Muscle layer of duodenum (tissue), 2 donors: ENCODE measurements around the gene TFEB.

Experiments used
- H3K27ac ChIP-seq: one replicate; pipeline ENCODE4 v1.7.0; 2013; ENCODE audit warnings: mild to moderate bottlenecking, low read length
- H3K27me3 ChIP-seq: one replicate; pipeline ENCODE4 v1.7.0; 2013; ENCODE audit warnings: low read depth, mild to moderate bottlenecking, control low read depth, low read length
- H3K36me3 ChIP-seq, 2 donors: one replicate each; pipeline ENCODE4 v1.7.0; 2013; ENCODE audit warnings: low read length in 2 of 2, control low read depth in 1 of 2, mild to moderate bottlenecking in 1 of 2; ENCODE audit not compliant: insufficient read depth in 2 of 2, control insufficient read depth in 1 of 2
- H3K4me1 ChIP-seq, 2 donors: one replicate each; pipeline ENCODE4 v1.7.0; 2013; ENCODE audit warnings: low read length in 2 of 2, mild to moderate bottlenecking in 2 of 2, control low read depth in 1 of 2, moderate library complexity in 1 of 2; ENCODE audit not compliant: insufficient read depth in 2 of 2, control insufficient read depth in 1 of 2
- H3K4me3 ChIP-seq, 2 donors: one replicate each; pipeline ENCODE4 v1.7.0; 2013; ENCODE audit warnings: low read length in 2 of 2, low read depth in 1 of 2, mild to moderate bottlenecking in 1 of 2
- H3K9me3 ChIP-seq, 2 donors: one replicate each; pipeline ENCODE4 v1.7.0; 2013; ENCODE audit warnings: low read length in 2 of 2, control low read depth in 1 of 2, mild to moderate bottlenecking in 1 of 2; ENCODE audit not compliant: control insufficient read depth in 1 of 2
- donor health status: healthy.

The TFEB gene

DNA sequence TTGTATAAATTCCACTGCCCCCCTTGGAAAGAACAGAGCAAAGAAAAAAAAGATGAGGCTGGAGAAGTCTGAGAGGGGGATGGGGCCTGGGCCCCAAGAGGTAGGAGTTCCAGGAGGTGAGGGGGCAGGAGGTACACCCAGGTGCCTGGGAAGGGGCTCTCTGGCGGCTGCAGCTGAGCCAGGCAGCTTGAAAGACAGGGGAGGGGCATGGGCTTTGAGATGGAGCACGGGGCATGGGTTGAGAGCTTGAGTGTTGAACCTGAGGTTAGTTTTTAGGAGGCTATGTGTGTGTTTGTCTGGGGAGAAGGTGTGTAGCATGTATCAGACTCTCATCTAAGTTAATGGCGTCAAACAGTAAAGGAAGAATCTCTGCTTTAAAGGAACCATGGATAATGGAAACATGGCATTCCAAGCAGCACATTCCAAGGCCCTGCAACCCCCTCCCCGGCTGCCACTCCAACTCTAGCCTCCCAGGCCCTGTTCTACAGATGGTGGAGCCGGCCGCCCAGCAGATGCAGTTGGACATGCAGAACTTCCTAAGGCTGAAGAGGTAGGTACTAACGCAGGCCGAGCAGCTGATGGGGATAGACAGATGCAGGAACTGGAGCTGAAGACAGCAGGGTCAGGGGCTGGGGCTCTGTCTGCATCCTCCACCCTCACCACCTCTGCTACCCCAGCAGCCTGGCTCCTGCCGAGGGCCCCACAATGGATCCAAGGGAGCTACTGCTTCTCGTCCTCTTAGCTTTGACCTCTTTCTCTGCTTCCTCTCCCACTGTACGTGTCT is 55.0 kb downstream of the TFEB start:
- Histone ChIP-seq H3K36me3 (peaks cover 1 to 14% of the 10 kb centered on the region in 2 donors), H3K27me3 (no peaks in the 10 kb centered on the region), H3K9me3 (no peaks in the 10 kb centered on the region), H3K4me3 (no peak overlapping the region), H3K4me1 (peaks cover 0 to 23% of the 10 kb centered on the region in 2 donors), H3K27ac (no peak overlapping the region)

DNA sequence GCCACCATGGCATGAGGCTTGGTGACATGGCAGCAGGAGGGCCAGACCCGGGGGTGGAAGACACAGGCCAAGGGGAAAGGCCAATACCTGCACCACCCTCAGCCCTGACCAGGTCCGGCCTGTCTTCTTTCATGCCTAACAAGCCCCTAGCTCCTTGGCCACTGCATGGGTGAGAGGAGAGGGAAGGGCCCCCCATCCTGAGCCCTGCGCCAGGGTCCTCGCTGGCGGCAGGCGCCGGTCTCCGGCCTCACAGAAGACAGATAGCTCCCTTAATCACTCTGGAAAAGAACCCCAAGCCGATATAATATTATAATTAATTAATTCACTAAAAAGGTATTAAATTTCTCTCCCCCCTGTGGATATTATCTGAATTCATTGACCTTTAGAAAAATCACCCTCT is 55.7 kb downstream of the TFEB start:
- Histone ChIP-seq H3K9me3 (no peaks in the 10 kb centered on the region), H3K4me3 (no peak overlapping the region), H3K27me3 (no peaks in the 10 kb centered on the region), H3K36me3 (peaks cover 0 to 7% of the 10 kb centered on the region in 2 donors), H3K27ac (no peak overlapping the region), H3K4me1 (peaks cover 0 to 23% of the 10 kb centered on the region in 2 donors)

DNA sequence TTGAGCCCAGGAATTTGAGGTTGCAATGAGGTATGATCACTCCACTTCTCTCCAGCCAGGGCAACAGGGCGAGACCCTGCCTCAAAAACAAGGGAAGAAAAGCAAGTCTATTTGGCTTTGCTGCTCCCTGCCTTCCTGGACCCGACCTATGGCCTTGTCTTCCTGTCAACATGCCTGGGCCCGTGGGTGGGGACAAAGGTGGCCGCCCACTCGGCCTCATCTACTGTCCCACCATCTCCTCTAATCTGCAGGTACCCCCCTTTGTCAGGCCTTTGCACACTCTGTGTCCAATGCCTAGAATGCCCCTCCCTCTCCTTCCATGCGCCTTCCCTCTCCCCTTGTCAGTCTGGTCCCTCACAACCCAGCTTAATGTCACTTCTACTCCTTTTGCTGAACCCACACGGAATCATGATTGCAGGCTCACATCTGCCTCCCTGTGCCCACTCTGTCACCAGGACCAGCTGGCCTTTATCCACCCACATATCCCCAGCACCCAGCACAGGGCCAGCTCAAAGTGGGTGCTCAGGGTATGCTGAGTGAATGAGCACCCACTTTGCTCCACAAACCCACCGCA is 56.8 kb downstream of the TFEB start:
- H3K27me3 ChIP-seq = no peaks in the 10 kb centered on the region
- no peak overlapping the region for H3K4me3 ChIP-seq
- no peaks in the 10 kb centered on the region for H3K9me3 ChIP-seq
- H3K27ac ChIP-seq = no peak overlapping the region
- no peaks in the 10 kb centered on the region for H3K36me3 ChIP-seq
- peaks cover 0 to 18% of the 10 kb centered on the region in 2 donors for H3K4me1 ChIP-seq

DNA sequence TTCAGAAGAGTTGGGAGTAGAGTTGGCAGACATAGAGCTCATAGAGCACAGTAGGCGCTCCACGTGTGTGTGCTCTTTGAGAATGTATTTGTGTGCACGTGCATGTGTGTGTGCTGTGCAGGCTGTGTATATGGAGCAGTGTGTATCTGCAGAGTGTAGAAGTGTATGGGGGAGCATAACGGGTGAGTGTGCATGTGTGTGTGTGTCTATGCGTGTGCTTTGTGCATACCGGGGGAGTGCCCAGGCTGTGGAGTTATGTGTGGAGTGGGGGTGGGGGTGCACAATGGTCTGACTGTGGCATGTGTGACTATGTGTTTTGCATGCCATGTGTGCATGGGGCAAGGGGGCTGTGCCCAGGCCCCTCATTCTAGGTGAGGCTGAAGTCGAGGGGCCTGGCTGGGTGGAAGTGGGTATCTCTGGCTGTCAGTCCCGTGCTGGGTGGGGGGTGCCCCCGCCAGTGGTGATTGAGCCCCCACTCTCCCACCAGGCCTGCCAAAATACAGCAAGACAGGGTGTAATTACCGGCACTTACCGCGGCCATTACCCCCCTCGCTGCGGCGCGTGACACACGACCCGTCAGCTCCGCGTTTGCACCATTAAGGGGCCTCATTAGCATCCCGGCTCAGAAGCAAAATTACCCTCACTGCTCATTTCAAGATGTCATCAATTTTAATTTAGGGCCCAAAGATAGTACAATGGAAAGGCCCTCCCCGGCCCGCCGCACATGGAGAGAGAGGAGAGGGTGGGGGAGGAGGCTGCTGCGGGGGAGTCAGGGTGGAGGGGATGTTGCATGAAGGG is 58.1 kb downstream of the TFEB start:
- no peak overlapping the region for H3K4me3 ChIP-seq
- H3K4me1 ChIP-seq = peaks cover 0 to 6% of the 10 kb centered on the region in 2 donors
- no peak overlapping the region for H3K27ac ChIP-seq
- no peaks in the 10 kb centered on the region for H3K27me3 ChIP-seq
- no peaks in the 10 kb centered on the region for H3K36me3 ChIP-seq
- no peaks in the 10 kb centered on the region for H3K9me3 ChIP-seq

DNA sequence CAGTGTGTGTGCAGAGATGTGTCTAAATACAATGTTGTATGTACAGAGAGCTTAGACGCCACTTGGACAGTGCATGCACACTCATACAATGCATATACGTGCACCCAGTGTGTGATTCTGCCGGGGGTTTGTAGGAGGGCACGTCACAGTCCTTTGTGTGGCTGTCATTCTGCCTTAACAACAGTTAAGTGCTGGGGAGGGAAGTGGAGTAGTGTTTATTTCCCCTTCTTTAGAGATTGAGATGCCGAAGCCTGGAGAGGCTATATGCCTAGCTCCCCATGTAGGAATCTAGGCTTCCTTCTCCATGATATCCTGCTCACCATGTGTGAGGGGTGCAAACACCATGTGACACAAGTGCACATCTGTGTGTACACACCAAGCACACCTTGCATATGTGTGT is 59.0 kb downstream of the TFEB start:
- H3K9me3 ChIP-seq = no peaks in the 10 kb centered on the region
- H3K36me3 ChIP-seq = no peaks in the 10 kb centered on the region
- H3K27ac ChIP-seq = no peak overlapping the region

GRCh38 chr6:41675992-41676391 is 59.4 kb downstream of the TFEB start:
- no peaks in the 10 kb centered on the region for H3K9me3 ChIP-seq
- H3K27ac ChIP-seq = no peak overlapping the region
- H3K36me3 ChIP-seq = no peaks in the 10 kb centered on the region
- no peaks in the 10 kb centered on the region for H3K27me3 ChIP-seq
- H3K4me3 ChIP-seq = no peak overlapping the region
- no peaks in the 10 kb centered on the region for H3K4me1 ChIP-seq

More for the DNA sequence above, 59.0 kb downstream of the TFEB start:
- H3K4me1 ChIP-seq = no peaks in the 10 kb centered on the region
- H3K4me3 ChIP-seq = no peak overlapping the region
- no peaks in the 10 kb centered on the region for H3K27me3 ChIP-seq

DNA sequence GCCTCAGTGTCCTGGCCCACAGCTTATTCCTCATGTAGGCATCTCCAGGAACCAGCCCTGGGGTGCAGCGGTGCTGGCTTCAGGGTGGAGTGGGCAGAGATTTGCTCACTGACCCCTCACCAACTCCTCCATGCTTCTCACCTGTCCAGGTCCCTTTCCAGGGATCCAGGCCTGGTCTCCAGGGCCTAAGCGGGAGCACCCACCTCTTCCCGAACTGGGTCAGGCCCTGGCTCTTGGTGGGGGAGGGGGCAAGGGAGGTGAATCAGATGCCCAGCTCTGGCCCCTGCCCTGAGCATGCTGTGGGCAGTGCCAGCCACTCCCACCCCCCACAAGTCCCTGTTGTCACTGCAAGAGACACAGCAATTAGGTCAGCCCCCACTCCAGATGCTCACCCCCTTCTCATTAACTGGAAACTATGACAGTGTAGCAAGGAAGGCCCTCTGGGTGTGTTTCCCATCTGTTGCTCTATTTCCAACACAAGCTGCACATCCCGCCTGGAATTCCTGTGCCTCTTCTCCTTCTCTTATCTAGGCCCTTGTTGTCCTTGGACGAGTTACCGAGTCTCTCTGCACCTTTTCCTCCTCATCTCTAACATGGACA is 60.1 kb downstream of the TFEB start:
- Histone ChIP-seq H3K4me3 (no peak overlapping the region), H3K4me1 (no peaks in the 10 kb centered on the region), H3K27me3 (no peaks in the 10 kb centered on the region), H3K27ac (no peak overlapping the region), H3K36me3 (no peaks in the 10 kb centered on the region), H3K9me3 (no peaks in the 10 kb centered on the region)

DNA sequence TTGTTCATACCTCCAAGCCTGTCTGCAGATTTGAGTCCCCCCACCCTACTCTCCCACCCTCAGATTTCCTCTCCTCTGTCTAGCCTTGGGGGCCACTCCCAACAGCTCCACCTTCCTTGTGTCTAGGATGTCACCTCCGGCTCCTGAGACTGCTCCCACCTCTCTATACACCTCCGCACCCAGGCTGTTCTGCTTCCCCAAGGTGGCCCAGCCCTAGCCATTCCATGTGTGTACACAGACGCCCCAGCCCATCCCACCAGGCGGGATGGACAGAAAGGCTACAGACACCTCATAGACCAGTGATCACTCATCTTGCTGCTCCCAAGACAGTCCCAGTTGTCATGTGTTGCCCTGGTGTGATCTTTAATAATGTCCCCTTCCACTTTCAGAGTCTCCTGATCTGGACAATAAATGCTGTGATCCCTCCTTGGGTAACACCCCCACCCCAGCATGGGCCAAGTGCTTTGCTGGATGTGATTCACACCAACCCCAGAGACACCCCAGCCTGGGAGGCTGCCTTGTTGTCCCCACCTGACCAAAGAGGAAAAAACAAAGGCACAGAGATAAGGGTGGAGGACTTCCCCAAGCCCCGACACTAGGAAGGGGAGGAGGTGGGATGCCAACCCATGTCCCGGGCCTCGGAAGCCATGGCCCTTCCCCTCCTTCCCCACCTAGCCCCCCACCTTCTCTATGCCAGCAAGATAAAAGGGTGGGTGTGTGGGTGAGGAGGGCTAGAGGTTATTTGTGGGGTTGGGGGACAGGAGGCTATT is 61.0 kb downstream of the TFEB start:
- Histone ChIP-seq H3K36me3 (no peaks in the 10 kb centered on the region), H3K4me3 (no peak overlapping the region), H3K4me1 (no peaks in the 10 kb centered on the region), H3K27me3 (no peaks in the 10 kb centered on the region), H3K9me3 (no peaks in the 10 kb centered on the region), H3K27ac (no peak overlapping the region)

DNA sequence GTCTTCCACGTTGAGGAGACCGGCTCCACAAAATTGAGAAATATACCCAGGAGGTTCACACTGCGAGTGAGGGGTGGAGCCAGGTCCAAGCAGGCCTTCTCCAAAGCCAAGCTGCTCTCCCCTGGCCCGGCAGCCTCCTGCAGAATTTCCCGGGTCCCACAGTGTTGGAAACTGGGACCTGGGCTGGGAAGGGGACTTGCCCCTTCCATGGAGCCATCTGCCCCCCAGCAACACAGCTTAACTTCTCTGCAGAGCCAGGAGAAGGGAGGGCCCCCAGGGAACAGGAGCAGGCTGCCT is 61.8 kb downstream of the TFEB start:
- H3K27ac ChIP-seq = no peak overlapping the region
- H3K27me3 ChIP-seq = no peaks in the 10 kb centered on the region
- no peak overlapping the region for H3K4me3 ChIP-seq
- no peaks in the 10 kb centered on the region for H3K36me3 ChIP-seq
- peaks cover 0 to 3% of the 10 kb centered on the region in 2 donors for H3K9me3 ChIP-seq
- H3K4me1 ChIP-seq = no peaks in the 10 kb centered on the region

DNA sequence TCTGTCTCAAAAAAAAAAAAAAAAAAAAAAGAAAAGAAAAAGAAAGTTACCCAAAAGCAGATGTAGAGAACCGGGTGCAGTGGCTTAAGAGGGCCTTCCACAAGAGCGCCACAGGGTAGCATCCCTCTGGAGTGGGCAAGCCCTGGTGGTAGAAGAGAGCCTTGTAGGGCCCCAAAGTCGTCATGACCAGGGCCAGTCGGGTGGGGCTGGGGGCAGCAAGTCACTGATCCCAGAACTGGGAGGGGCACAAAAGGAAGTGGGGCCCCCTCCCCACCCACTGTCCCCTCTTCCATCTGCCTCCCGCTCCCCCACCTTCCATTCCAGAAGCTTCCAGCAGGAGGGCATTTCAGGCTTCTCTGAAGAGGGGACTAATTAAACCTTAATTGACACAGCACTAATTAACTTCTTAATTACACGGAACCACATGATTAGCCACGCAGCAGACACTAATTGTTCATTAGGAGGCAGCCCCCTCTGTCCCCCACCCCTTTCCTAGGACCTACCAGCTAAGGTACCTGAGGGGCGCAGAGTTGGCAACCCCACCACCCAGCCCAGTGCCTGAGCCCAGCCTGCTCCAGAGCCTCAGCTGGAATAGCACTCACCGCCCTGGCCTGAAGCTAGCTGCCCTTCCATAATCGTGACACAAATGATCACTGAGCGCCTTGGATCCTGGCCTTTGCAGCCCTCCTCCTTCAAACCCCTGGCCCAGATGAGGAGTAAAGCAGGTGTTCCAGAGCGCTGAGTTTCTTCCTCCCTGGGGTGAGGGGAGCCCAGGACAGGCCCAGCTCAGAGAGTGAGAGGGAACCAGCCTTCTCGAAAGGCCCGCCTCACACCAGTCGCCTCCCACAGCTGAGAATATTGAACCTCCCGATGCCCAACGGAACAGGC is 62.3 kb downstream of the TFEB start:
- Histone ChIP-seq H3K27ac (no peak overlapping the region), H3K9me3 (peaks cover 0 to 3% of the 10 kb centered on the region in 2 donors), H3K4me1 (no peaks in the 10 kb centered on the region), H3K4me3 (no peak overlapping the region), H3K36me3 (no peaks in the 10 kb centered on the region), H3K27me3 (no peaks in the 10 kb centered on the region)
